Measurements from ENCODE around the gene TSEN54. TPM values are rescaled to one million over a fixed set of nuclear protein-coding genes. Genes with fewer than 3 reads are reported as not detected.

The TSEN54 gene
- total and polyA plus RNA-seq, 7 donors = 5.7 to 14.9 (median 9.7) TPM

DNA sequence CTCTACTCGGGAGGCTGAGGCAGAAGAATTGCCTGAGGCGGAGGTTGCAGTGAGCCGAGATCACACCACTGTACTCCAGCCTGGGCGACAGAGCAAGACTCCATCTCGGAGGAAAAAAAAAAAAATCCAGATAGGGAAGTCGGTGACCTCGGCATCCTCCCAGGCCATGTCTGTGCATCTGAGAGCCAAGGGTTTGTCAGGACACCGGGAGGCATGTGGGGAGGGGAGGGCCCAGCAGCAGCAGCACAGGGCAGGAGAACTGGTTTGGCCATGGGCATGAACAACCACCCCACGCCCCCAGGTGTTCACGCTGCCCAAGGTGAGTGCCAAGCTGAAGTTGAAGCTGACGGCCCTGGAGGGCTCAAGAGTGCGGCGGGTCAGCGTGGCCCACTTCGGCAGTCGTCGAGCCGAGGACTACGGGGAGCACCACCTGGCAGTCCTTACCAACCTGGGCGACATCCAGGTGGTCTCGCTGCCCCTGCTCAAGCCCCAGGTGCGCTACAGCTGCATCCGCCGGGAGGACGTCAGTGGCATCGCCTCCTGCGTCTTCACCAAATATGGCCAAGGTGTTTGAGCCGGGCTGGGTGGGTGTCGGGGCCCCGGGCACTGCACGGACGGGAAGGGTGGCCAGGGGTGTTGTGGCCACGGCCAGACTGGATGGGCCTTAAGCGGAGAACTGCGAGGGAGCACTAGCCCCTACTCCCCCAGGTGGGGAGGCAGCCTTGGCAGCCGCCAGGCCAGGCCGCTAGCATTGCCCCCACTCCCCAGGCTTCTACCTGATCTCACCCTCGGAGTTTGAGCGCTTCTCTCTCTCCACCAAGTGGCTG, 56.6 kb downstream of the TSEN54 start:
- DNase-seq (no peak), ATAC-seq (no peak)
- Histone ChIP-seq H3K9me3 (no peaks in the 10 kb centered on the region), H3K36me3 (ENCODE audit: insufficient read depth in 1 of 2, low read depth in 1 of 2) (no peaks in the 10 kb centered on the region), H3K4me1 (no peaks in the 10 kb centered on the region), H3K27me3 (ENCODE audit: insufficient read depth in 3 of 3, low read length in 2 of 3) (no peaks in the 10 kb centered on the region), H3K4me3 (no peak overlapping the region), H3K27ac (no peak overlapping the region)
- intact Hi-C loops (cut with DNase I) = no loop called here
- TF ChIP-seq, protein P1, sequence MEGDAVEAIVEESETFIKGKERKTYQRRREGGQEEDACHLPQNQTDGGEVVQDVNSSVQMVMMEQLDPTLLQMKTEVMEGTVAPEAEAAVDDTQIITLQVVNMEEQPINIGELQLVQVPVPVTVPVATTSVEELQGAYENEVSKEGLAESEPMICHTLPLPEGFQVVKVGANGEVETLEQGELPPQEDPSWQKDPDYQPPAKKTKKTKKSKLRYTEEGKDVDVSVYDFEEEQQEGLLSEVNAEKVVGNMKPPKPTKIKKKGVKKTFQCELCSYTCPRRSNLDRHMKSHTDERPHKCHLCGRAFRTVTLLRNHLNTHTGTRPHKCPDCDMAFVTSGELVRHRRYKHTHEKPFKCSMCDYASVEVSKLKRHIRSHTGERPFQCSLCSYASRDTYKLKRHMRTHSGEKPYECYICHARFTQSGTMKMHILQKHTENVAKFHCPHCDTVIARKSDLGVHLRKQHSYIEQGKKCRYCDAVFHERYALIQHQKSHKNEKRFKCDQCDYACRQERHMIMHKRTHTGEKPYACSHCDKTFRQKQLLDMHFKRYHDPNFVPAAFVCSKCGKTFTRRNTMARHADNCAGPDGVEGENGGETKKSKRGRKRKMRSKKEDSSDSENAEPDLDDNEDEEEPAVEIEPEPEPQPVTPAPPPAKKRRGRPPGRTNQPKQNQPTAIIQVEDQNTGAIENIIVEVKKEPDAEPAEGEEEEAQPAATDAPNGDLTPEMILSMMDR (IDR thresholded peaks at IDR 0.05) = no peak
- 90 to 94% (median 90%) methylated on average over 39 of the region's 39 CpGs for WGBS, 3 donors

DNA sequence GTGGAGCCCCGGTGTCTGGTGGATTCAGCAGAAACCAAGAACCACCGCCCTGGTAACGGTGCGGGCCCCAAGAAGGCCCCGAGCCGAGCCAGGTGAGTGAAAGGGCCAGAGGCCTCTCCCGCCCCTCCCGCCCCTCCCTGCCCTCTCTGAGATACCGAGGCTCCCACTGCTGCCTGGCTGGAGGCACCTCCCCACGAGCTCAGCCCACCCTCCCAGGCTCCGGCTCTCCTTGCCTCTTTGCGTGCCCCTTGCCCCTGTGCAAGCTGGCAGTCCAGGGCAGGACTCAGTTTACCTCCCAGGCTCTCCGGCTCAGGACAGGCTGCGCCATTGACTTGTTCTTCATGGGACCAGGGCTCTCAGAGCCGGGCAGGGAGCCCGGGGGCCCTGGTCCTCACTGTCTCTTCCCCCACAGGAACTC, 57.2 kb downstream of the TSEN54 start:
- no peak for DNase-seq
- 83 to 95% (median 89%) methylated on average over 14 to 16 of the region's 16 CpGs for WGBS, 3 donors
- ATAC-seq = no peak
- Histone ChIP-seq H3K4me3 (no peak overlapping the region), H3K9me3 (no peaks in the 10 kb centered on the region), H3K27me3 (ENCODE audit: insufficient read depth in 3 of 3, low read length in 2 of 3) (no peaks in the 10 kb centered on the region), H3K27ac (no peak overlapping the region), H3K4me1 (no peaks in the 10 kb centered on the region), H3K36me3 (ENCODE audit: insufficient read depth in 1 of 2, low read depth in 1 of 2) (no peaks in the 10 kb centered on the region)
- intact Hi-C loops (cut with DNase I) = no loop called here
- TF ChIP-seq, protein P1 (IDR thresholded peaks at IDR 0.05) = no peak

DNA sequence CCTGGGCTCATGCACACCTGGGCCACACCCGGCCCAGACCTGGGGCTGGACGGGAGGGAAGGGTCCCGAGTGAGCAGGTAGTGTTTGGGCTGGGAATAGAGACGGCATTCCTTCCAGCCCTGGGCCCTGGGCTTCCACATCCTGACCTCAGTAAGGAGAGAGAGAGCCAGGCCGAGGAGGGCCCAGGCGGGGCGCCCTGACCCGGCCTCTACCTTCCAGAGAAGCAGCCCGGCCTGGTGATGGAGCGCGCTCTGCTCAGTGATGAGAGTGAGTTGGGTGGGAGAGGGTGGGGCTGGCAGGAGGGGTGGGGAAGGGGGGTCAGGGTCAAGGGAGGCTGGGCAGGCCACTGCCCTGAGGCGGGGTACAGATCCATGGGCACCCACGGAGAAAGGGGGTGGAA, 57.7 kb downstream of the TSEN54 start:
- H3K4me1 ChIP-seq = no peaks in the 10 kb centered on the region
- no peaks in the 10 kb centered on the region for H3K9me3 ChIP-seq
- no peaks in the 10 kb centered on the region for H3K36me3 ChIP-seq (ENCODE audit: insufficient read depth in 1 of 2, low read depth in 1 of 2)
- 89 to 95% (median 90%) methylated on average over 12 to 13 of the region's 13 CpGs for WGBS, 3 donors
- intact Hi-C loops (cut with DNase I) = no loop called here
- H3K27me3 ChIP-seq (ENCODE audit: insufficient read depth in 3 of 3, low read length in 2 of 3) = peaks cover 0 to 1% (median 0%) of the 10 kb centered on the region in 3 donors
- no peak for DNase-seq
- H3K4me3 ChIP-seq = no peak overlapping the region
- no peak overlapping the region for H3K27ac ChIP-seq
- ATAC-seq = no peak
- TF ChIP-seq, protein P1 (IDR thresholded peaks at IDR 0.05) = no peak

Other genes starting within 250 kb of the TSEN54 start
- gene MIF4GD, start 245.3 kb upstream of the TSEN54 start, total RNA-seq = 10 to 100 TPM; 19.2 to 45.8 (median 37.6) TPM
- gene MIF4GD, start 245.3 kb upstream of the TSEN54 start, polyA plus RNA-seq = 10 to 100 TPM; 27.9 to 44.8 (median 32.2) TPM
- gene SLC25A19, start 227.1 kb upstream of the TSEN54 start, total RNA-seq = 10 to 100 TPM; 11.3 to 41.7 (median 16.0) TPM
- 10 to 100 TPM; 24.9 to 52.7 (median 34.5) TPM for gene SLC25A19, start 227.1 kb upstream of the TSEN54 start, polyA plus RNA-seq
- gene GRB2, start 110.8 kb upstream of the TSEN54 start, total RNA-seq = 10 to 100 TPM; 49.1 to 71.6 (median 58.1) TPM
- 10 to 100 TPM; 39.5 to 70.9 (median 66.1) TPM for gene GRB2, start 110.8 kb upstream of the TSEN54 start, polyA plus RNA-seq
- gene TMEM94, start 59.9 kb upstream of the TSEN54 start, total RNA-seq = 10 to 100 TPM; 43.4 to 64.3 (median 49.6) TPM
- 10 to 100 TPM; 18.7 to 48.5 (median 29.6) TPM for gene TMEM94, start 59.9 kb upstream of the TSEN54 start, polyA plus RNA-seq
- 10 to 100 TPM; 26.3 to 33.5 (median 28.3) TPM for gene CASKIN2, start 991 bp upstream of the TSEN54 start, total RNA-seq
- gene CASKIN2, start 991 bp upstream of the TSEN54 start, polyA plus RNA-seq = 10 to 100 TPM in 1 of 3 donors, 1 to 10 TPM in 2; 8.2 to 11.0 (median 8.9) TPM
- 1 to 10 TPM; 1.4 to 3.3 (median 1.5) TPM for gene LLGL2, start 9.2 kb downstream of the TSEN54 start, total RNA-seq
- 1 to 10 TPM; 1.4 to 1.9 (median 1.4) TPM for gene LLGL2, start 9.2 kb downstream of the TSEN54 start, polyA plus RNA-seq
- 10 to 100 TPM; 11.9 to 28.2 (median 21.4) TPM for gene MYO15B, start 71.3 kb downstream of the TSEN54 start, total RNA-seq
- gene MYO15B, start 71.3 kb downstream of the TSEN54 start, polyA plus RNA-seq = 10 to 100 TPM in 2 of 3 donors, 1 to 10 TPM in 1; 5.2 to 23.7 (median 11.8) TPM
- gene SMIM5, start 116.9 kb downstream of the TSEN54 start, total RNA-seq = under 1 TPM in 3 of 4 donors, not detected in 1; 0.11 to 0.28 (median 0.17) TPM
- under 1 TPM; 0.17 to 0.92 (median 0.21) TPM for gene SMIM5, start 116.9 kb downstream of the TSEN54 start, polyA plus RNA-seq
- gene RECQL5, start 150.6 kb downstream of the TSEN54 start, total RNA-seq = 10 to 100 TPM in 2 of 4 donors, 1 to 10 TPM in 2; 6.8 to 15.5 (median 9.6) TPM
- 10 to 100 TPM in 1 of 3 donors, 1 to 10 TPM in 2; 5.7 to 16.0 (median 7.8) TPM for gene RECQL5, start 150.6 kb downstream of the TSEN54 start, polyA plus RNA-seq
- gene SAP30BP, start 150.8 kb downstream of the TSEN54 start, total RNA-seq = 10 to 100 TPM; 40.9 to 68.5 (median 46.7) TPM
- gene SAP30BP, start 150.8 kb downstream of the TSEN54 start, polyA plus RNA-seq = 100 to 1,000 TPM in 1 of 3 donors, 10 to 100 TPM in 2; 71.9 to 123 (median 79.4) TPM
- gene ITGB4, start 204.9 kb downstream of the TSEN54 start, total RNA-seq = 1 to 10 TPM; 1.3 to 5.7 (median 3.9) TPM
- gene ITGB4, start 204.9 kb downstream of the TSEN54 start, polyA plus RNA-seq = 1 to 10 TPM; 1.5 to 2.1 (median 1.6) TPM
- 10 to 100 TPM in 1 of 4 donors, 1 to 10 TPM in 3; 7.1 to 13.2 (median 9.4) TPM for gene GALK1, start 248.7 kb downstream of the TSEN54 start, total RNA-seq
- gene GALK1, start 248.7 kb downstream of the TSEN54 start, polyA plus RNA-seq = 10 to 100 TPM in 2 of 3 donors, 1 to 10 TPM in 1; 8.3 to 12.8 (median 11.0) TPM